GM12878 (cell line): ENCODE measurements around the gene NCKAP5. TPM values are rescaled to one million over a fixed set of nuclear protein-coding genes. Genes with fewer than 3 reads are reported as not detected.

Experiments used
- ATAC-seq: fragments of 200-7000 bp; cut with Tn5 transposase; 3 replicates; pipeline ENCODE4 v1.9.1; 2020; ENCODE audit warnings: mild to moderate bottlenecking, moderate library complexity
- BruUV-seq: library from RNA; stranded (reverse); fragments of 400-500 nt; replicated peaks from 2 replicates; lab custom pipeline; 2021; lab: Mats Ljungman, UMichigan
- CTCF ChIA-PET: fragments of 300-600 bp; sonication (Branson Sonifier 250); formaldehyde crosslinking; extraction: SDS; loops from one replicate; lab custom pipeline; 2021; ENCODE audit warnings: inconsistent platforms; lab: Yijun Ruan, JAX
- POLR2A ChIA-PET: fragments of 350-600 bp; formaldehyde crosslinking; extraction: SDS; loops from one replicate; lab custom pipeline; 2021; ENCODE audit warnings: inconsistent platforms; lab: Charles Lee
- RAD21 ChIA-PET: fragments of 300-600 bp; sonication (Branson Sonifier 250); formaldehyde crosslinking; loops from one replicate; lab custom pipeline; 2023; ENCODE audit warnings: antibody characterized with exemption; ENCODE audit not compliant: unreplicated experiment; lab: Charles Lee
- SMC1A ChIA-PET: fragments of 300-600 bp; sonication (Branson Sonifier 250); formaldehyde crosslinking; loops from one replicate; lab custom pipeline; 2023; ENCODE audit not compliant: unreplicated experiment, uncharacterized antibody; lab: Charles Lee
- DNase-seq: peaks from one replicate; pipeline ENCODE4 v3.0.0-alpha.2; 2011; ENCODE audit warnings: low read depth, low spot score
- FAIRE-seq: peaks from 3 replicates; lab custom pipeline; 2011; peaks lifted over from hg19 to GRCh38; lab: Jason Lieb, UNC
- H2AFZ ChIP-seq: 2 replicates; pipeline ENCODE4 v1.6.0; 2011; ENCODE audit warnings: low read depth, low read length, control low read depth; ENCODE audit not compliant: control insufficient read depth
- H3K27ac ChIP-seq: 2 replicates; pipeline ENCODE4 v1.5.1; 2011; ENCODE audit warnings: control low read depth; ENCODE audit not compliant: control insufficient read depth, insufficient read depth
- H3K27me3 ChIP-seq, 2 experiments: replicated peaks in 1 of 2; 2 replicates each; pipeline versions ENCODE4 v1.6.0 to v1.6.1; 2011; ENCODE audit warnings: low read length in 1 of 2; ENCODE audit not compliant: control insufficient read depth in 2 of 2, insufficient read depth in 2 of 2
- H3K36me3 ChIP-seq, 2 experiments: 2 replicates each; pipeline ENCODE4 v1.5.1; 2011; ENCODE audit warnings: low read length in 1 of 2; ENCODE audit not compliant: control insufficient read depth in 2 of 2, insufficient read depth in 2 of 2
- H3K4me1 ChIP-seq: 2 replicates; pipeline ENCODE4 v1.6.1; 2011; ENCODE audit warnings: mild to moderate bottlenecking, low read length, moderate library complexity, mixed read lengths; ENCODE audit not compliant: control insufficient read depth, insufficient read depth
- H3K4me2 ChIP-seq: 2 replicates; pipeline ENCODE4 v1.6.0; 2011; ENCODE audit warnings: control low read depth; ENCODE audit not compliant: control insufficient read depth, insufficient read depth
- H3K4me3 ChIP-seq: fragments of 200-600 bp; sonication (generic); 2 replicates; pipeline ENCODE4 v1.5.1; 2016
- H3K79me2 ChIP-seq: 2 replicates; pipeline ENCODE4 v1.6.0; 2011; ENCODE audit warnings: low read length; ENCODE audit not compliant: control insufficient read depth, insufficient read depth
- H3K9ac ChIP-seq: 2 replicates; pipeline ENCODE4 v1.8.0; 2011; ENCODE audit warnings: low read length, control low read depth, mixed read lengths; ENCODE audit not compliant: control insufficient read depth, insufficient read depth
- H3K9me3 ChIP-seq: replicated peaks from 3 replicates; pipeline ENCODE4 v1.5.1; 2011; ENCODE audit warnings: mild to moderate bottlenecking, low read length; ENCODE audit not compliant: control insufficient read depth, insufficient read depth
- H4K20me1 ChIP-seq: 2 replicates; pipeline ENCODE4 v1.6.0; 2011; ENCODE audit not compliant: control insufficient read depth, insufficient read depth
- NFYB ChIP-seq: IDR thresholded peaks from 2 replicates; pipeline ENCODE4 v1.6.1; 2011; ENCODE audit warnings: low read depth, mild to moderate bottlenecking, low read length, improper control_type of control experiment, moderate library complexity; ENCODE audit not compliant: insufficient read depth
- PAX5 ChIP-seq: IDR thresholded peaks from 2 replicates; pipeline ENCODE4 v1.6.1; 2011; ENCODE audit warnings: low read depth, low read length, borderline replicate concordance
- ZNF384 ChIP-seq: IDR thresholded peaks from 2 replicates; pipeline ENCODE4 v1.6.1; 2012; ENCODE audit warnings: low read depth, mild to moderate bottlenecking, low read length, improper control_type of control experiment, borderline replicate concordance
- WGBS: methylation state at CpG from one replicate; pipeline ENCODE4 v1.1.6; 2016; ENCODE audit warnings: low lambda C conversion rate; ENCODE audit not compliant: insufficient replicate concordance, insufficient coverage; ENCODE audit errors: missing lambda C conversion rate; 5-methylcytosine and 5-hydroxymethylcytosine counted together
- in situ Hi-C: fragments of 300-500 bp; cut with MboI; formaldehyde crosslinking; loops from 9 replicates; pipeline ENCODE4 v1.14.3; 2018; ENCODE audit warnings: mixed read lengths
- intact Hi-C: fragments of 100-400 bp; cut with micrococcal nuclease; formaldehyde crosslinking; loops from one replicate; pipeline ENCODE4 v1.14.2; 2022; ENCODE audit not compliant: unreplicated experiment
- polyA plus RNA-seq, 11 experiments: library from polyadenylated mRNA; depleted of rRNA in 4 of 11; unstranded in 6 of 11; stranded (reverse) in 5 of 11; fragments of >200 nt; fragmentation: Nextera tagmentation in 4 of 11; fragmentation: Illumina TruSeq in 1 of 11; extraction: Ambion mirVana in 4 of 11; extraction: Trizol in 1 of 11; gene quantifications; 1 replicate in 1 of 11; 2 replicates in 10 of 11; pipeline versions ENCODE4 v1.2.1 to v1.2.3, GENCODE V29; 2011 to 2016; ENCODE audit warnings: inconsistent platforms in 2 of 11, missing spikeins in 2 of 11, low read depth in 1 of 11
- total RNA-seq, 4 experiments: library from RNA; depleted of rRNA in 3 of 4; stranded (reverse); fragments of >200 nt in 3 of 4; fragmentation: Illumina TruSeq in 1 of 4; extraction: Trizol in 1 of 4; gene quantifications; 2 replicates each; pipeline versions ENCODE4 v1.2.1 to v1.2.3, GENCODE V29; 2013 to 2021
- TF ChIP-seq, protein P1 (sequence below): fragments of 450-650 bp; IDR thresholded peaks from 2 replicates; pipeline ENCODE4 v1.6.1; 2017; ENCODE audit warnings: low read depth, mild to moderate bottlenecking, moderate library complexity
- TF ChIP-seq, protein P2 (sequence below): IDR thresholded peaks from 2 replicates; pipeline ENCODE4 v1.6.1; 2012; ENCODE audit warnings: improper control_type of control experiment, low read depth, low read length; ENCODE audit not compliant: insufficient replicate concordance
- TF ChIP-seq, protein P3 (sequence below): fragments of 450-650 bp; IDR thresholded peaks from 2 replicates; pipeline ENCODE4 v1.6.1; 2016; ENCODE audit warnings: mild to moderate bottlenecking

NCKAP5 gene
- total and polyA plus RNA-seq, 10 of the 15 experiments (the other 5 are each of a cell fraction or from before 2014, with no cell fraction given), result 0.06 to 0.44 (median 0.16) TPM

DNA sequence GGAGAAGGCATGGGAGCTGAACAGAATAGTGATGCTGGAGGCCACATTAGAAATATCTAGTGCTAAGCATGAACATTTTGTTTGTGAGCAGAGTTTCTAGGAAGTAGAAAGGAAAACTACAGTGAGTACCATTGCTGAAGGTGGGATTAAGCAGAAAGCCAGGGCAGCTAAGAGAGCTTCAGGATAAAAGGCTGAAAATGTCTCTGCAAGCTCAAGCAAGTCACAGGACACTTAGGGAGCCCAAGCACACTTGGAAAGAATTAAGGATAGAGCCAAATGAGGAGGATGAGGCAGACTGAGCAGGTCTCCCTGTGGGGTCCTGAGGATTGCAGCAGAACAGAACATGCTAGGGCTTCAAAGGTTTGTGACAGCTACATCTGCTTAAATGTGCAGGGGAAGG lies 817.7 kb downstream of the NCKAP5 start (continued):
- no peak for TF ChIP-seq NFYB

DNA sequence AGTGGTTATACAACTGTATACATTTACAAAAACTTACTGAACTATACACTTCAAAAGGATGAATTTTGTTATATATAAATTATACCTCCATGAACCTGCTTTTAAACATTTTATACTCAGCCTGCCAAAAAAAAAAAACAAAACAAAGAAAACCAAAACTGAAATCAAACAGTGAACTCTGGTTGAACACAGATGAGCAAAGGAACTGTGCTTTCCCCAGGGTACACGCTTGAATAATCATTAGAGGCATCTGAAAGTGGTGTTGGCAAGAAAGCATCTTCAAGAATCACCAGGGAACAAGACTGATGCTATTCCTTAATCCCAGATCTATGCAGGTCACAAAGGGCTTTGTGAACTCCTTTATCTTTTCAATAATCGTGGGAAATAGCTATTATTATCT lies 821.2 kb downstream of the NCKAP5 start:
- H3K27me3 ChIP-seq, result no peaks in the 10 kb centered on the region
- no peaks in the 10 kb centered on the region for H4K20me1 ChIP-seq
- no peaks in the 10 kb centered on the region for H3K79me2 ChIP-seq
- H2AFZ ChIP-seq, result no peak overlapping the region; the same call in 1 of the 2 replicates
- WGBS, result 0% methylated on average over 2 of the region's 2 CpGs
- RAD21 ChIA-PET, result interaction anchor here (0.9 to 2.1 kb wide), 3 partner anchors 10 to 49 kb away, joined by 3 to 9 read pairs (median 4); no protein-coding TSS in a partner anchor
- in situ Hi-C loops, result no loop called here
- ATAC-seq (peak; percentile 91), DNase-seq (no peak), FAIRE-seq (peak; percentile 38)
- no TSS peak for BruUV-seq
- POLR2A ChIA-PET, result no interaction called here
- no peaks in the 10 kb centered on the region for H3K4me1 ChIP-seq
- H3K27ac ChIP-seq, result no peak overlapping the region
- H3K36me3 ChIP-seq, result no peaks in the 10 kb centered on the region
- no peak overlapping the region for H3K4me3 ChIP-seq
- H3K9ac ChIP-seq, result no peak overlapping the region
- SMC1A ChIA-PET, result interaction anchor here (0.6 to 3.4 kb wide), 11 partner anchors 11 to 210 kb away, joined by 3 to 19 read pairs (median 3); no protein-coding TSS in a partner anchor
- CTCF ChIA-PET, result interaction anchor here (0.9 to 2.5 kb wide), 2 partner anchors 10 to 193 kb away, joined by 4 to 5 read pairs; no protein-coding TSS in a partner anchor
- H3K4me2 ChIP-seq, result no peak overlapping the region
- no peaks in the 10 kb centered on the region for H3K9me3 ChIP-seq
- intact Hi-C loops, result loop anchor here (2.0 kb wide), 1 partner anchor 20 kb away; no protein-coding TSS in a partner anchor
- 0 out of 2 replicates have a peak, but pooled peaks have one; percentile 10 for TF ChIP-seq PAX5
- TF ChIP-seq, protein P1, sequence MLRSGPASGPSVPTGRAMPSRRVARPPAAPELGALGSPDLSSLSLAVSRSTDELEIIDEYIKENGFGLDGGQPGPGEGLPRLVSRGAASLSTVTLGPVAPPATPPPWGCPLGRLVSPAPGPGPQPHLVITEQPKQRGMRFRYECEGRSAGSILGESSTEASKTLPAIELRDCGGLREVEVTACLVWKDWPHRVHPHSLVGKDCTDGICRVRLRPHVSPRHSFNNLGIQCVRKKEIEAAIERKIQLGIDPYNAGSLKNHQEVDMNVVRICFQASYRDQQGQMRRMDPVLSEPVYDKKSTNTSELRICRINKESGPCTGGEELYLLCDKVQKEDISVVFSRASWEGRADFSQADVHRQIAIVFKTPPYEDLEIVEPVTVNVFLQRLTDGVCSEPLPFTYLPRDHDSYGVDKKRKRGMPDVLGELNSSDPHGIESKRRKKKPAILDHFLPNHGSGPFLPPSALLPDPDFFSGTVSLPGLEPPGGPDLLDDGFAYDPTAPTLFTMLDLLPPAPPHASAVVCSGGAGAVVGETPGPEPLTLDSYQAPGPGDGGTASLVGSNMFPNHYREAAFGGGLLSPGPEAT, result 0 out of 2 replicates have a peak, but pooled peaks have one; percentile 23
- TF ChIP-seq, protein P2, sequence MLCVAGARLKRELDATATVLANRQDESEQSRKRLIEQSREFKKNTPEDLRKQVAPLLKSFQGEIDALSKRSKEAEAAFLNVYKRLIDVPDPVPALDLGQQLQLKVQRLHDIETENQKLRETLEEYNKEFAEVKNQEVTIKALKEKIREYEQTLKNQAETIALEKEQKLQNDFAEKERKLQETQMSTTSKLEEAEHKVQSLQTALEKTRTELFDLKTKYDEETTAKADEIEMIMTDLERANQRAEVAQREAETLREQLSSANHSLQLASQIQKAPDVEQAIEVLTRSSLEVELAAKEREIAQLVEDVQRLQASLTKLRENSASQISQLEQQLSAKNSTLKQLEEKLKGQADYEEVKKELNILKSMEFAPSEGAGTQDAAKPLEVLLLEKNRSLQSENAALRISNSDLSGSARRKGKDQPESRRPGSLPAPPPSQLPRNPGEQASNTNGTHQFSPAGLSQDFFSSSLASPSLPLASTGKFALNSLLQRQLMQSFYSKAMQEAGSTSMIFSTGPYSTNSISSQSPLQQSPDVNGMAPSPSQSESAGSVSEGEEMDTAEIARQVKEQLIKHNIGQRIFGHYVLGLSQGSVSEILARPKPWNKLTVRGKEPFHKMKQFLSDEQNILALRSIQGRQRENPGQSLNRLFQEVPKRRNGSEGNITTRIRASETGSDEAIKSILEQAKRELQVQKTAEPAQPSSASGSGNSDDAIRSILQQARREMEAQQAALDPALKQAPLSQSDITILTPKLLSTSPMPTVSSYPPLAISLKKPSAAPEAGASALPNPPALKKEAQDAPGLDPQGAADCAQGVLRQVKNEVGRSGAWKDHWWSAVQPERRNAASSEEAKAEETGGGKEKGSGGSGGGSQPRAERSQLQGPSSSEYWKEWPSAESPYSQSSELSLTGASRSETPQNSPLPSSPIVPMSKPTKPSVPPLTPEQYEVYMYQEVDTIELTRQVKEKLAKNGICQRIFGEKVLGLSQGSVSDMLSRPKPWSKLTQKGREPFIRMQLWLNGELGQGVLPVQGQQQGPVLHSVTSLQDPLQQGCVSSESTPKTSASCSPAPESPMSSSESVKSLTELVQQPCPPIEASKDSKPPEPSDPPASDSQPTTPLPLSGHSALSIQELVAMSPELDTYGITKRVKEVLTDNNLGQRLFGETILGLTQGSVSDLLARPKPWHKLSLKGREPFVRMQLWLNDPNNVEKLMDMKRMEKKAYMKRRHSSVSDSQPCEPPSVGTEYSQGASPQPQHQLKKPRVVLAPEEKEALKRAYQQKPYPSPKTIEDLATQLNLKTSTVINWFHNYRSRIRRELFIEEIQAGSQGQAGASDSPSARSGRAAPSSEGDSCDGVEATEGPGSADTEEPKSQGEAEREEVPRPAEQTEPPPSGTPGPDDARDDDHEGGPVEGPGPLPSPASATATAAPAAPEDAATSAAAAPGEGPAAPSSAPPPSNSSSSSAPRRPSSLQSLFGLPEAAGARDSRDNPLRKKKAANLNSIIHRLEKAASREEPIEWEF, result no peak
- TF ChIP-seq, protein P3, sequence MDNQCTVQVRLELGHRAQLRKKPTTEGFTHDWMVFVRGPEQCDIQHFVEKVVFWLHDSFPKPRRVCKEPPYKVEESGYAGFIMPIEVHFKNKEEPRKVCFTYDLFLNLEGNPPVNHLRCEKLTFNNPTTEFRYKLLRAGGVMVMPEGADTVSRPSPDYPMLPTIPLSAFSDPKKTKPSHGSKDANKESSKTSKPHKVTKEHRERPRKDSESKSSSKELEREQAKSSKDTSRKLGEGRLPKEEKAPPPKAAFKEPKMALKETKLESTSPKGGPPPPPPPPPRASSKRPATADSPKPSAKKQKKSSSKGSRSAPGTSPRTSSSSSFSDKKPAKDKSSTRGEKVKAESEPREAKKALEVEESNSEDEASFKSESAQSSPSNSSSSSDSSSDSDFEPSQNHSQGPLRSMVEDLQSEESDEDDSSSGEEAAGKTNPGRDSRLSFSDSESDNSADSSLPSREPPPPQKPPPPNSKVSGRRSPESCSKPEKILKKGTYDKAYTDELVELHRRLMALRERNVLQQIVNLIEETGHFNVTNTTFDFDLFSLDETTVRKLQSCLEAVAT, result no peak
- TF ChIP-seq ZNF384, result peak; percentile 56; the same call in 1 of the 2 replicates
